PC-3 (cell line): ENCODE data around the gene ONECUT1. TPM values are rescaled to one million over a fixed set of nuclear protein-coding genes. Genes with fewer than 3 reads are reported as not detected.

Experiments used
- ATAC-seq: fragments of 200-7000 bp; cut with Tn5 transposase; 2 replicates; pipeline ENCODE4 v1.9.1; 2020; ENCODE audit warnings: mild to moderate bottlenecking, moderate library complexity
- BruUV-seq: library from RNA; stranded (reverse); fragments of 400-500 nt; replicated peaks from 2 replicates; lab custom pipeline; 2021; lab: Mats Ljungman, UMichigan
- CTCF ChIA-PET: fragments of 300-600 bp; sonication (Branson Sonifier 250); formaldehyde crosslinking; loops from one replicate; lab custom pipeline; 2022; ENCODE audit warnings: antibody characterized with exemption; lab: Charles Lee
- POLR2A ChIA-PET: fragments of 300-600 bp; sonication (Branson Sonifier 250); formaldehyde crosslinking; loops from one replicate; lab custom pipeline; 2022; ENCODE audit warnings: antibody characterized with exemption; ENCODE audit not compliant: unreplicated experiment; lab: Charles Lee
- DNase-seq: peaks from one replicate; pipeline ENCODE4 v3.0.0-alpha.2; 2015
- H2AFZ ChIP-seq: fragments of 300-600 bp; sonication (generic); 2 replicates; pipeline ENCODE4 v1.6.0; 2016; ENCODE audit warnings: antibody characterized with exemption, low read length
- H3F3A ChIP-seq: fragments of 300-600 bp; sonication (generic); one replicate; pipeline ENCODE4 v1.6.0; 2017; ENCODE audit warnings: antibody characterized with exemption, low read length, control low read depth, mild to moderate bottlenecking; ENCODE audit not compliant: unreplicated experiment
- H3K27ac ChIP-seq: fragments of 300-600 bp; sonication (generic); 2 replicates; pipeline ENCODE4 v1.5.1; 2016; ENCODE audit warnings: mild to moderate bottlenecking, low read length
- H3K27me3 ChIP-seq: fragments of 300-600 bp; sonication (generic); 2 replicates; pipeline ENCODE4 v1.6.1; 2016; ENCODE audit warnings: low read length, mixed read lengths
- H3K36me3 ChIP-seq: fragments of 300-600 bp; sonication (generic); 2 replicates; pipeline ENCODE4 v1.6.1; 2016; ENCODE audit warnings: low read depth, mixed run types, low read length, mixed read lengths
- H3K4me1 ChIP-seq: fragments of 300-600 bp; sonication (generic); 2 replicates; pipeline ENCODE4 v1.5.1; 2016; ENCODE audit warnings: low read length; ENCODE audit not compliant: insufficient read depth
- H3K4me2 ChIP-seq: fragments of 300-600 bp; sonication (generic); 2 replicates; pipeline ENCODE4 v1.6.0; 2016; ENCODE audit warnings: low read length
- H3K4me3 ChIP-seq: fragments of 300-600 bp; sonication (generic); 2 replicates; pipeline ENCODE4 v1.5.1; 2016; ENCODE audit warnings: mild to moderate bottlenecking, low read length, mixed read lengths
- H3K79me2 ChIP-seq: fragments of 300-600 bp; sonication (generic); 2 replicates; pipeline ENCODE4 v1.6.1; 2017; ENCODE audit warnings: low read length, mixed read lengths
- H3K9ac ChIP-seq: fragments of 300-600 bp; sonication (generic); 2 replicates; pipeline ENCODE4 v1.6.0; 2016; ENCODE audit warnings: mild to moderate bottlenecking, low read length
- H3K9me2 ChIP-seq: fragments of 300-600 bp; sonication (generic); replicated peaks from 2 replicates; pipeline ENCODE4 v1.6.1; 2016; ENCODE audit warnings: mixed run types, low read length, mixed read lengths
- H3K9me3 ChIP-seq: fragments of 300-600 bp; sonication (generic); 2 replicates; pipeline ENCODE4 v1.6.1; 2016; ENCODE audit warnings: low read length, mixed read lengths
- H4K20me1 ChIP-seq: fragments of 300-600 bp; sonication (generic); 2 replicates; pipeline ENCODE4 v1.6.1; 2016; ENCODE audit warnings: low read length, mixed read lengths
- CTCF ChIP-seq: fragments of 300-600 bp; sonication (generic); conservative IDR thresholded peaks from 2 replicates; pipeline ENCODE4 v1.5.1; 2017; ENCODE audit warnings: antibody characterized with exemption, low read depth, mild to moderate bottlenecking, low read length
- EZH2 ChIP-seq: fragments of 300-600 bp; sonication (generic); IDR thresholded peaks from one replicate; pipeline ENCODE4 v1.6.1; 2017; ENCODE audit warnings: antibody characterized with exemption, mild to moderate bottlenecking, low read length; ENCODE audit not compliant: unreplicated experiment
- EZH2phosphoT487 ChIP-seq: fragments of 300-600 bp; sonication (generic); IDR thresholded peaks from 2 replicates; pipeline ENCODE4 v1.6.1; 2018; ENCODE audit warnings: mild to moderate bottlenecking, antibody characterized with exemption, low read length, borderline replicate concordance
- intact Hi-C: fragments of 100-400 bp; cut with micrococcal nuclease; formaldehyde crosslinking; loops from 2 replicates; pipeline ENCODE4 v1.9.0; 2023
- total RNA-seq: library from RNA; depleted of rRNA; stranded (reverse); fragments of >200 nt; gene quantifications from 2 replicates; pipeline ENCODE4 v1.2.3, GENCODE V29; 2014; rRNA removed

The ONECUT1 gene
- total RNA-seq, 1 experiment from 2014 or later = not detected

GRCh38 chr15:52710050-52710707 is 80.0 kb downstream of the ONECUT1 start:
- no peak overlapping the region for H3K4me2 ChIP-seq
- H3K27ac ChIP-seq = no peak overlapping the region

GRCh38 chr15:52709187-52709981 is 80.8 kb downstream of the ONECUT1 start:
- Histone ChIP-seq H4K20me1 (no peaks in the 10 kb centered on the region), H3K9me3 (no peaks in the 10 kb centered on the region), H3K27ac (no peak overlapping the region), H3F3A (no peaks in the 10 kb centered on the region), H3K4me1 (no peaks in the 10 kb centered on the region), H3K79me2 (no peaks in the 10 kb centered on the region), H3K27me3 (no peaks in the 10 kb centered on the region), H2AFZ (no peak overlapping the region), H3K36me3 (no peaks in the 10 kb centered on the region), H3K4me3 (no peak overlapping the region), H3K4me2 (no peak overlapping the region), H3K9me2 (no peaks in the 10 kb centered on the region), H3K9ac (no peak overlapping the region)
- CTCF ChIA-PET = no interaction called here
- intact Hi-C loops = no loop called here
- POLR2A ChIA-PET = no interaction called here
- TF ChIP-seq EZH2phosphoT487 (no peak), EZH2 (no peak), CTCF (no peak)
- ATAC-seq = no peak
- DNase-seq = no peak
- no TSS peak for BruUV-seq

More at GRCh38 chr15:52710050-52710707, 80.0 kb downstream of the ONECUT1 start:
- no peaks in the 10 kb centered on the region for H3K36me3 ChIP-seq
- no peak overlapping the region for H2AFZ ChIP-seq
- ATAC-seq (no peak), DNase-seq (no peak)
- no peaks in the 10 kb centered on the region for H3F3A ChIP-seq
- no peaks in the 10 kb centered on the region for H3K79me2 ChIP-seq
- no TSS peak for BruUV-seq
- ChIA-PET POLR2A (no interaction called here), CTCF (no interaction called here)
- H3K4me1 ChIP-seq = no peaks in the 10 kb centered on the region
- no peaks in the 10 kb centered on the region for H4K20me1 ChIP-seq
- no peak overlapping the region for H3K4me3 ChIP-seq
- TF ChIP-seq EZH2 = no peak
- TF ChIP-seq EZH2phosphoT487 = no peak
- TF ChIP-seq CTCF = no peak
- H3K9me3 ChIP-seq = no peaks in the 10 kb centered on the region
- intact Hi-C loops = no loop called here
- H3K9me2 ChIP-seq = no peaks in the 10 kb centered on the region
- H3K9ac ChIP-seq = no peak overlapping the region
- no peaks in the 10 kb centered on the region for H3K27me3 ChIP-seq

Other genes with a start within 250 kb of the ONECUT1 start
- gene ARPP19, start 221.3 kb downstream of the ONECUT1 start, total RNA-seq = 54.4 and 65.8 TPM in 2 replicates
- gene ATOSA, start 110.9 kb downstream of the ONECUT1 start, total RNA-seq = 6.5 and 8.7 TPM in 2 replicates